Uterus (tissue), 4 donors: ENCODE measurements around the gene IQCE. TPM values are rescaled to one million over a fixed set of nuclear protein-coding genes. Genes with fewer than 3 reads are reported as not detected.
"Not testable (repeated sequence)": the region's sequence is repeated elsewhere in the genome, so short reads cannot be mapped to it uniquely, and the experiment has no call there.

Experiments
- DNase-seq, 2 donors: peaks; one replicate each; pipeline ENCODE4 v3.0.0-alpha.2; 2019 to 2020
- H3K27ac ChIP-seq, 2 donors: fragments of 200-600 bp; sonication (generic); 1 replicate in 1 of 2; 2 replicates in 1 of 2; pipeline ENCODE4 v1.5.1; 2016 to 2018
- H3K27me3 ChIP-seq, 2 donors: fragments of 200-600 bp; sonication (generic); one replicate each; pipeline ENCODE4 v1.5.1; 2018 to 2019; ENCODE audit warnings: control low read depth in 1 of 2
- H3K36me3 ChIP-seq, 2 donors: fragments of 200-600 bp; sonication (generic); one replicate each; pipeline ENCODE4 v1.5.1; 2019; ENCODE audit warnings: control low read depth in 1 of 2
- H3K4me1 ChIP-seq, 2 donors: fragments of 200-600 bp; sonication (generic); one replicate each; pipeline ENCODE4 v1.5.1; 2018 to 2019; ENCODE audit warnings: control low read depth in 1 of 2
- H3K4me3 ChIP-seq, 2 donors: fragments of 200-600 bp; sonication (generic); 1 replicate in 1 of 2; 2 replicates in 1 of 2; pipeline ENCODE4 v1.5.1; 2018 to 2019; ENCODE audit warnings: mild to moderate bottlenecking in 1 of 2
- H3K9me3 ChIP-seq, 2 donors: fragments of 200-600 bp; sonication (generic); one replicate each; pipeline ENCODE4 v1.5.1; 2019; ENCODE audit warnings: control low read depth in 1 of 2
- CTCF ChIP-seq, 4 experiments: fragments of 200-600 bp in 2 of 4; fragments of 450-650 bp in 2 of 4; sonication (generic) in 2 of 4; IDR thresholded peaks; one replicate each; pipeline ENCODE4 v1.5.1; 2016 to 2019; ENCODE audit warnings: antibody characterized with exemption in 4 of 4, mild to moderate bottlenecking in 2 of 4, moderate library complexity in 1 of 4
- POLR2A ChIP-seq, 2 donors: fragments of 450-650 bp; IDR thresholded peaks; one replicate each; pipeline ENCODE4 v1.6.1; 2016; ENCODE audit warnings: antibody characterized with exemption in 2 of 2, mild to moderate bottlenecking in 1 of 2, moderate library complexity in 1 of 2
- intact Hi-C: fragments of 100-400 bp; cut with DNase I; formaldehyde crosslinking; loops from one replicate; pipeline ENCODE4 v1.15.1; 2023; ENCODE audit warnings: low total_unique reads
- total RNA-seq, 4 donors: library from RNA; depleted of rRNA in 3 of 4; stranded (reverse); fragments of >200 nt in 3 of 4; gene quantifications; one replicate each; pipeline versions ENCODE4 v1.1.0 to v1.2.4, GENCODE V29; 2014 to 2023
- donor health status: DM: yes; HTN: yes; CAD: no.

The IQCE gene
- total RNA-seq, 4 donors from 2014 or later = 6.8 to 28.0 (median 16.9) TPM

GRCh38 chr7:2607122-2607922 lies 48.5 kb downstream of the IQCE start:
- H3K27me3 ChIP-seq = no peaks in the 10 kb centered on the region
- peak overlapping the region; percentile 8 to 36 for H3K27ac ChIP-seq
- intact Hi-C loops = no loop called here
- H3K4me1 ChIP-seq = no peaks in the 10 kb centered on the region
- no peaks in the 10 kb centered on the region for H3K9me3 ChIP-seq
- H3K4me3 ChIP-seq = no peak overlapping the region
- TF ChIP-seq POLR2A (IDR thresholded peaks at IDR 0.05) (no peak), CTCF (IDR thresholded peaks at IDR 0.05) (no peak)
- no peaks in the 10 kb centered on the region for H3K36me3 ChIP-seq
- DNase-seq = peak in 1 of 2 donors; percentile 73

- intact Hi-C loops = no loop called here
- Histone ChIP-seq H3K27ac (peak overlapping the region; percentile 8 to 36), H3K9me3 (no peaks in the 10 kb centered on the region), H3K4me3 (no peak overlapping the region), H3K4me1 (no peaks in the 10 kb centered on the region), H3K36me3 (no peaks in the 10 kb centered on the region), H3K27me3 (no peaks in the 10 kb centered on the region)
- no peak for DNase-seq
- TF ChIP-seq POLR2A (IDR thresholded peaks at IDR 0.05) = no peak
- no peak for TF ChIP-seq CTCF (IDR thresholded peaks at IDR 0.05)
These were observed 49.4 kb downstream of the IQCE start for GRCh38 chr7:2607923-2608904.

GRCh38 chr7:2608921-2609411 lies 50.2 kb downstream of the IQCE start:
- no peak for DNase-seq
- Histone ChIP-seq H3K4me3 (no peak overlapping the region), H3K27ac (no peak overlapping the region), H3K4me1 (no peaks in the 10 kb centered on the region), H3K9me3 (no peaks in the 10 kb centered on the region), H3K36me3 (no peaks in the 10 kb centered on the region), H3K27me3 (no peaks in the 10 kb centered on the region)
- peak in 1 of 4 experiments; percentile 24 for TF ChIP-seq CTCF (IDR thresholded peaks at IDR 0.05)
- TF ChIP-seq POLR2A (IDR thresholded peaks at IDR 0.05) = no peak
- intact Hi-C loops = no loop called here

GRCh38 chr7:2609646-2610045 lies 50.9 kb downstream of the IQCE start:
- H3K4me3 ChIP-seq, H3K9me3 ChIP-seq, DNase-seq, H3K36me3 ChIP-seq, H3K4me1 ChIP-seq, intact Hi-C loops, H3K27me3 ChIP-seq, H3K27ac ChIP-seq: not testable (repeated sequence)

- H3K4me3 ChIP-seq = no peak overlapping the region
- no peaks in the 10 kb centered on the region for H3K36me3 ChIP-seq
- no peaks in the 10 kb centered on the region for H3K27me3 ChIP-seq
- no peak overlapping the region for H3K27ac ChIP-seq
- no peaks in the 10 kb centered on the region for H3K4me1 ChIP-seq
- DNase-seq = no peak
- H3K9me3 ChIP-seq = no peaks in the 10 kb centered on the region
- intact Hi-C loops = no loop called here
- TF ChIP-seq CTCF (IDR thresholded peaks at IDR 0.05) = no peak
- no peak for TF ChIP-seq POLR2A (IDR thresholded peaks at IDR 0.05)
These were observed 51.7 kb downstream of the IQCE start for GRCh38 chr7:2610466-2610865.
